Renal cortical epithelial cell (primary cell): ENCODE measurements around the gene CEP250. TPM values are rescaled to one million over a fixed set of nuclear protein-coding genes. Genes with fewer than 3 reads are reported as not detected.
"Not testable (repeated sequence)": the region's sequence is repeated elsewhere in the genome, so short reads cannot be mapped to it uniquely, and the experiment has no call there.

Source experiments
- DNase-seq: peaks from one replicate; pipeline ENCODE4 v3.0.0-alpha.2; 2011; ENCODE audit warnings: low read depth
- total RNA-seq: library from RNA; depleted of rRNA; stranded (reverse); fragments of >200 nt; gene quantifications from 2 replicates; pipeline ENCODE4 v1.2.3, GENCODE V29; 2014

CEP250 gene
- total RNA-seq, 1 donor from 2014 or later = 66.0 TPM

- no peak for DNase-seq
Measured at GRCh38 chr20:35451295-35451694, 4.1 kb upstream of the CEP250 start.

GRCh38 chr20:35453647-35454046, 1.8 kb upstream of the CEP250 start:
- DNase-seq = no peak

- not testable (repeated sequence) for DNase-seq
Measured at GRCh38 chr20:35456700-35457099, 1.3 kb downstream of the CEP250 start.

GRCh38 chr20:35457539-35457938, 2.1 kb downstream of the CEP250 start:
- DNase-seq = not testable (repeated sequence)

- no peak for DNase-seq
Measured at GRCh38 chr20:35458388-35458787, 3.0 kb downstream of the CEP250 start.

GRCh38 chr20:35461620-35462019, 6.2 kb downstream of the CEP250 start:
- peak; percentile 5 for DNase-seq

- no peak for DNase-seq
Measured at GRCh38 chr20:35462351-35462750, 7.0 kb downstream of the CEP250 start.

GRCh38 chr20:35463455-35464300, 8.3 kb downstream of the CEP250 start:
- peak; percentile 73 for DNase-seq

GRCh38 chr20:35465976-35466375, 10.6 kb downstream of the CEP250 start:
- no peak for DNase-seq

GRCh38 chr20:35466856-35467255, 11.5 kb downstream of the CEP250 start:
- no peak for DNase-seq

GRCh38 chr20:35467339-35468224, 12.2 kb downstream of the CEP250 start:
- DNase-seq = peak; percentile 78

- DNase-seq = no peak
Measured at GRCh38 chr20:35468671-35469334, 13.4 kb downstream of the CEP250 start.

GRCh38 chr20:35472209-35472608, 16.8 kb downstream of the CEP250 start:
- DNase-seq = no peak

GRCh38 chr20:35473684-35474083, 18.3 kb downstream of the CEP250 start:
- DNase-seq = no peak

GRCh38 chr20:35474303-35474871, 19.0 kb downstream of the CEP250 start:
- DNase-seq = no peak

- DNase-seq = no peak
Measured at GRCh38 chr20:35476288-35476687, 20.9 kb downstream of the CEP250 start.

- DNase-seq = no peak
Measured at GRCh38 chr20:35478804-35479472, 23.5 kb downstream of the CEP250 start.

- no peak for DNase-seq
Measured at GRCh38 chr20:35479798-35480197, 24.4 kb downstream of the CEP250 start.

GRCh38 chr20:35487479-35487878, 32.1 kb downstream of the CEP250 start:
- no peak for DNase-seq

- no peak for DNase-seq
Measured at GRCh38 chr20:35489717-35490116, 34.3 kb downstream of the CEP250 start.

GRCh38 chr20:35490736-35491181, 35.4 kb downstream of the CEP250 start:
- DNase-seq = no peak
